Measurements from ENCODE around the gene CD244. TPM values are rescaled to one million over a fixed set of nuclear protein-coding genes. Genes with fewer than 3 reads are reported as not detected.

The CD244 gene, protein sequence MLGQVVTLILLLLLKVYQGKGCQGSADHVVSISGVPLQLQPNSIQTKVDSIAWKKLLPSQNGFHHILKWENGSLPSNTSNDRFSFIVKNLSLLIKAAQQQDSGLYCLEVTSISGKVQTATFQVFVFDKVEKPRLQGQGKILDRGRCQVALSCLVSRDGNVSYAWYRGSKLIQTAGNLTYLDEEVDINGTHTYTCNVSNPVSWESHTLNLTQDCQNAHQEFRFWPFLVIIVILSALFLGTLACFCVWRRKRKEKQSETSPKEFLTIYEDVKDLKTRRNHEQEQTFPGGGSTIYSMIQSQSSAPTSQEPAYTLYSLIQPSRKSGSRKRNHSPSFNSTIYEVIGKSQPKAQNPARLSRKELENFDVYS
- total RNA-seq (2013), result 81.5 TPM
- polyA plus RNA-seq (100 to 1,000 TPM in 2 of 3 donors, 10 to 100 TPM in 1; 62.2 to 116 (median 106) TPM), polyA minus RNA-seq (28.3 and 35.7 TPM in 2 replicates), total RNA-seq (14.4 to 160 (median 98.6) reads per million in 11 experiments)

DNA sequence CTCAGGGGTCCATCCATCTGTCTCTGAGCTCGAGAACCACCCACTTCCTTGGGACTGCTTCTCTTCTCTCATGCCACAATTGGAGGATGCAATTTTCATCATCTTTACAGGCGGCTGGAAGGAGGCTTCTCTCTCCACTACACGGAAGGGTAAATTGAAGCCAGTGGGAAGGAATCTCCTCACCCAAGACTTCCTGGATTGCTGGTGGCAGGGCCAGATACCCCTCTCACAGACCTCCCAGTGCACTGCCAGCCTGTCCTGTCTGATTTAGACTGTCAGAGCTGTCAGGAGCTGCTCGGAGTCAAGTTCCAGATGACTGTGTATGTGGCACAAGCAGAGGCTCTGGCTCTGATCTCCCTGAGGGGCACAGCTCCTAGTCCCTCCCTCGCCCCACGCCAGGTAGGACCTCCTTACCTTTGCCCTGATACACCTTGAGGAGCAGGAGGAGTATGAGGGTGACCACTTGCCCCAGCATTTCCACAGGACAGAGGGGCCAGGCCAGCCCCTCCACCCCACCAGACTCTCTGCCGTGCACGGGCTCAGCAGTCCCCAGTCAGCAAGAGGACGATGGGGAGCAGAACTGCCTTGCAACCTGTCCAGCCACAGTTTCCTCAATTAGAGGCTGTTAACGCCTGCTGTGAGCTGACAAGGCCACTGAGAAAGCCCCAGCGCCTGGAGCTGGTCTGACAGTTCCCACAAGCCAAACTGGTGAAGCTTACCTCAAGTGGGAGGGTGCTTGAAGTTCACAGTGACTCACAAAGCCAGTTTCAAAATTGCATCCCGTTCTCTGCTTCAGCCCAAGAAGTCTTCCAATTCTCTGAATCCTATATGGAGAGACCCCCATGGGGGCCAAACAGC lies at the start of gene CD244:
TSS of gene CD244 (minus strand) at position 685 of the 858 bp plus-strand sequence. CDS start at position 475, 210 bp downstream.
- H2AFZ ChIP-seq (ENCODE audit: insufficient read depth, low read depth, low read length, poor library complexity, severe bottlenecking), result peak within 1 kb of the TSS; percentile 66
- H3K4me3 ChIP-seq (replicated peaks in 1 of 3; ENCODE audit: low read depth in 2 of 3, low read length in 3 of 3), result peak within 1 kb of the TSS; percentile 56 to 78 (median 58)
- peaks cover 85 to 89% of the 10 kb centered on the region in 2 donors for H3K4me1 ChIP-seq (ENCODE audit: control insufficient read depth in 1 of 2, insufficient read depth in 2 of 2, low read length in 2 of 2)
- Mint-ChIP-seq H3K36me3 (peaks cover 2 to 5% of the 10 kb centered on the region in 2 donors), H3K27ac (peak within 1 kb of the TSS; percentile 92 to 99 (median 98)), H3K4me1 (peaks cover 88% of the 10 kb centered on the region), H3K4me3 (peak within 1 kb of the TSS; percentile 84 to 99), H3K9me3 (peaks cover 0 to 2% (median 0%) of the 10 kb centered on the region in 7 donors), H3K27me3 (ENCODE audit: low read depth in 3 of 3) (peaks cover 0 to 3% (median 0%) of the 10 kb centered on the region in 3 donors)
- no peaks in the 10 kb centered on the region for H4K20me1 ChIP-seq (ENCODE audit: insufficient read depth, low read length)
- H3K79me2 ChIP-seq (ENCODE audit: insufficient read depth, low read length), result peaks cover 41% of the 10 kb centered on the region
- peak; percentile 88 to 97 (median 94) for DNase-seq
- intact Hi-C loops (cut with micrococcal nuclease), result loop anchor here in 1 of 2 donors (5.0 to 10.0 kb wide), 2 partner anchors 178 to 285 kb away; partner anchors contain the start of gene CD84
- H3K9ac ChIP-seq (ENCODE audit: insufficient read depth, low read length, poor library complexity, severe bottlenecking), result peak within 1 kb of the TSS; percentile 70
- peaks cover 0 to 2% of the 10 kb centered on the region in 2 donors for H3K36me3 ChIP-seq (replicated peaks in 1 of 2; ENCODE audit: control insufficient read depth in 1 of 2, insufficient read depth in 2 of 2, low read length in 2 of 2)
- H3K4me2 ChIP-seq (replicated peaks; ENCODE audit: extremely low read depth, low read length, poor library complexity, severe bottlenecking), result peak within 1 kb of the TSS; percentile 82
- H3K9me3 ChIP-seq (replicated peaks in 1 of 2; ENCODE audit: control insufficient read depth in 1 of 2, insufficient read depth in 1 of 2, low read length in 2 of 2), result no peaks in the 10 kb centered on the region
- peak within 1 kb of the TSS; percentile 95 to 98 for H3K27ac ChIP-seq (ENCODE audit: low read depth in 1 of 2, low read length in 2 of 2)
- TF ChIP-seq, protein P1, sequence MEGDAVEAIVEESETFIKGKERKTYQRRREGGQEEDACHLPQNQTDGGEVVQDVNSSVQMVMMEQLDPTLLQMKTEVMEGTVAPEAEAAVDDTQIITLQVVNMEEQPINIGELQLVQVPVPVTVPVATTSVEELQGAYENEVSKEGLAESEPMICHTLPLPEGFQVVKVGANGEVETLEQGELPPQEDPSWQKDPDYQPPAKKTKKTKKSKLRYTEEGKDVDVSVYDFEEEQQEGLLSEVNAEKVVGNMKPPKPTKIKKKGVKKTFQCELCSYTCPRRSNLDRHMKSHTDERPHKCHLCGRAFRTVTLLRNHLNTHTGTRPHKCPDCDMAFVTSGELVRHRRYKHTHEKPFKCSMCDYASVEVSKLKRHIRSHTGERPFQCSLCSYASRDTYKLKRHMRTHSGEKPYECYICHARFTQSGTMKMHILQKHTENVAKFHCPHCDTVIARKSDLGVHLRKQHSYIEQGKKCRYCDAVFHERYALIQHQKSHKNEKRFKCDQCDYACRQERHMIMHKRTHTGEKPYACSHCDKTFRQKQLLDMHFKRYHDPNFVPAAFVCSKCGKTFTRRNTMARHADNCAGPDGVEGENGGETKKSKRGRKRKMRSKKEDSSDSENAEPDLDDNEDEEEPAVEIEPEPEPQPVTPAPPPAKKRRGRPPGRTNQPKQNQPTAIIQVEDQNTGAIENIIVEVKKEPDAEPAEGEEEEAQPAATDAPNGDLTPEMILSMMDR (IDR thresholded peaks at IDR 0.05), result no peak
- WGBS (ENCODE audit: insufficient coverage), result 0% methylated on average over 7 of the region's 12 CpGs
- H3K27me3 ChIP-seq (ENCODE audit: control insufficient read depth in 2 of 2, insufficient read depth in 2 of 2, low read length in 2 of 2), result no peaks in the 10 kb centered on the region

DNA sequence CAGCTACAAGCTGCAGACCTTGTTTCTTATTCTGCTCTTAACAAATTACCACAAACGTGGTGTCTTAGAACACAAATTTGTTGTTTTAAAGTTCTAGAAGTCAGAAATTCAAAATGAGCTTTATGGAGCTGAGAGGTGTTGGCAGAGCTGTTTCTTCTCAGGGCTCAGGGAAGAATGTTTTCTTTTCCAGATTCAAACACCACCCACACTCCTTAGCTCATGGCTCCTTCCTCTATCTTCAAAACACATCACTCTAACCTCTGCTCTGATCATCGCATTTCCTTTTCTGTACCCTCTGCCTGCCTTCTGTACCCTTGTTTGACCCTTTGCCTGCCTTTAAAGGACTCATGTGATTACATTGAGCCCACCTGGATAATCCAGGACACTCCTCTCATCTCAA lies 49.2 kb upstream of the CD244 start:
- no peak for DNase-seq
- H3K27ac Mint-ChIP-seq, result no peak overlapping the region
- Histone ChIP-seq H3K9me3 (replicated peaks in 1 of 2; ENCODE audit: control insufficient read depth in 1 of 2, insufficient read depth in 1 of 2, low read length in 2 of 2) (no peaks in the 10 kb centered on the region), H3K4me1 (ENCODE audit: control insufficient read depth in 1 of 2, insufficient read depth in 2 of 2, low read length in 2 of 2) (no peaks in the 10 kb centered on the region), H3K27ac (ENCODE audit: low read depth in 1 of 2, low read length in 2 of 2) (no peak overlapping the region), H3K4me3 (replicated peaks in 1 of 3; ENCODE audit: low read depth in 2 of 3, low read length in 3 of 3) (no peak overlapping the region), H3K27me3 (ENCODE audit: control insufficient read depth in 2 of 2, insufficient read depth in 2 of 2, low read length in 2 of 2) (no peaks in the 10 kb centered on the region), H3K36me3 (replicated peaks in 1 of 2; ENCODE audit: control insufficient read depth in 1 of 2, insufficient read depth in 2 of 2, low read length in 2 of 2) (no peaks in the 10 kb centered on the region), H3K79me2 (ENCODE audit: insufficient read depth, low read length) (no peaks in the 10 kb centered on the region), H4K20me1 (ENCODE audit: insufficient read depth, low read length) (no peaks in the 10 kb centered on the region), H3K4me2 (replicated peaks; ENCODE audit: extremely low read depth, low read length, poor library complexity, severe bottlenecking) (no peak overlapping the region), H2AFZ (ENCODE audit: insufficient read depth, low read depth, low read length, poor library complexity, severe bottlenecking) (no peak overlapping the region), H3K9ac (ENCODE audit: insufficient read depth, low read length, poor library complexity, severe bottlenecking) (no peak overlapping the region)
- no peak overlapping the region for H3K4me3 Mint-ChIP-seq
- 100% methylated on average over 1 of the region's 2 CpGs for WGBS (ENCODE audit: insufficient coverage)
- H3K36me3 Mint-ChIP-seq, result no peaks in the 10 kb centered on the region
- TF ChIP-seq, protein P1 (IDR thresholded peaks at IDR 0.05), result no peak
- no peaks in the 10 kb centered on the region for H3K27me3 Mint-ChIP-seq (ENCODE audit: low read depth in 3 of 3)
- peaks cover 2% of the 10 kb centered on the region for H3K4me1 Mint-ChIP-seq
- intact Hi-C loops (cut with micrococcal nuclease), result no loop called here
- H3K9me3 Mint-ChIP-seq, result peaks cover 0 to 2% (median 0%) of the 10 kb centered on the region in 7 donors
